Activated naive CD4-positive, alpha-beta T cell treated with anti-CD3 and anti-CD28 coated beads, Interleukin-2, amount 50 U/mL, for 24 hours (primary cell): ENCODE data around the gene ALG9.
A peak's percentile ranks its signal among the peaks of the same experiment; 100 is the strongest.
"Not testable (repeated sequence)": the region's sequence is repeated elsewhere in the genome, so short reads cannot be mapped to it uniquely, and the experiment has no call there.

Source experiments
- H3K27ac Mint-ChIP-seq: one replicate; pipeline ENCODE4 v1.8.0; 2021; ENCODE audit warnings: mild to moderate bottlenecking, mixed read lengths
- H3K27me3 Mint-ChIP-seq: one replicate; pipeline ENCODE4 v1.8.0; 2021; ENCODE audit warnings: mixed read lengths
- H3K36me3 Mint-ChIP-seq: one replicate; pipeline ENCODE4 v1.8.0; 2021; ENCODE audit warnings: mixed read lengths
- H3K4me1 Mint-ChIP-seq: one replicate; pipeline ENCODE4 v1.8.0; 2021; ENCODE audit warnings: mixed read lengths
- H3K4me3 Mint-ChIP-seq: one replicate; pipeline ENCODE4 v1.8.0; 2021; ENCODE audit warnings: mild to moderate bottlenecking, mixed read lengths
- H3K9me3 Mint-ChIP-seq: one replicate; pipeline ENCODE4 v1.8.0; 2021; ENCODE audit warnings: mixed read lengths

The ALG9 gene

GRCh38 chr11:111908639-111909305 is 37.4 kb upstream of the ALG9 start:
- peaks cover 16% of the 10 kb centered on the region for H3K27me3 Mint-ChIP-seq
- H3K9me3 Mint-ChIP-seq: peaks cover 4% of the 10 kb centered on the region
- H3K27ac Mint-ChIP-seq: no peak overlapping the region
- H3K4me3 Mint-ChIP-seq: no peak overlapping the region
- peaks cover 5% of the 10 kb centered on the region for H3K36me3 Mint-ChIP-seq
- H3K4me1 Mint-ChIP-seq: no peaks in the 10 kb centered on the region

DNA sequence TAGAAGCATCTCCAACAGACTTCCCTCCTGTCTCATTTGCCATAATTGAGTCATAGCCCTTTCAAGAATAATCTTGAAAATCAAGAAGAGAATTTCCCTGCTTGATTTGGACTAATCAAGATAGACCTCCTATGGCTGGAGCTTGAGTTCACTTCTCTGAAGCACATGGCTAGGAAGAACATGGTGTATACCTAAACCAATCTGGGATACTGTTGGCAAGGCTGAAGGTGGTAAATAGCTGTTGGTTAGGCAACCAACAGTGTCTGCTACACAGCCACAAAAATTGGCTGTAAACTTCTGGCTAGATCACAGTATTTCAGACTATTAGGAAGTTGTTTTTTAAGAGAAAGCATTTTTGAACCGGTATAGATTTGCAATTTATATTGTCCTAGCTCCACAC is 35.3 kb upstream of the ALG9 start:
- H3K27me3 Mint-ChIP-seq: peaks cover 9% of the 10 kb centered on the region
- H3K27ac Mint-ChIP-seq: no peak overlapping the region
- peaks cover 4% of the 10 kb centered on the region for H3K9me3 Mint-ChIP-seq
- H3K4me1 Mint-ChIP-seq: no peaks in the 10 kb centered on the region
- H3K36me3 Mint-ChIP-seq: peaks cover 10% of the 10 kb centered on the region
- H3K4me3 Mint-ChIP-seq: no peak overlapping the region

DNA sequence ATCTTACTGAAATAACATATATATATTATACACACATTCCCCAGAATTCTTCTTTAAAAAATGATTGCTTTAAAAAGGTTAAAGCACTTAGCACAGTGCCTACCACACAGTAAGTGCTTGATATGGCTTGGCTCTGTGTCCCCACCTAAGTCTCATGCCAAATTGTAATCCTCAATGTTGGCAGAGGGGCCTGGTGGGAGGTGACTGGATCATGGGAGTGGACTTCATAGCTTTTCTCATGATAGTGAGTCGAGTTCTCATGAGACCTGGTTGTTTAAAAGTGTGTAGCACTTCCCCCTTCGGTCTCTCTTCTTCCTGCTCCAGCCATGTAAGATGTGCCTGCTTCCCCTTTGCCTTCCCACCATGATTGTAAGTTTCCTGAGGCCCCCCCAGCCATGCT is 34.0 kb upstream of the ALG9 start:
- no peaks in the 10 kb centered on the region for H3K4me1 Mint-ChIP-seq
- H3K4me3 Mint-ChIP-seq: no peak overlapping the region
- H3K27ac Mint-ChIP-seq: no peak overlapping the region
- H3K27me3 Mint-ChIP-seq: peaks cover 2% of the 10 kb centered on the region
- peaks cover 4% of the 10 kb centered on the region for H3K9me3 Mint-ChIP-seq
- peaks cover 10% of the 10 kb centered on the region for H3K36me3 Mint-ChIP-seq

GRCh38 chr11:111886844-111887243 is 15.5 kb upstream of the ALG9 start:
- Mint-ChIP-seq H3K27me3 (no peaks in the 10 kb centered on the region), H3K9me3 (no peaks in the 10 kb centered on the region), H3K4me1 (no peaks in the 10 kb centered on the region), H3K36me3 (peaks cover 5% of the 10 kb centered on the region), H3K4me3 (no peak overlapping the region), H3K27ac (no peak overlapping the region)

DNA sequence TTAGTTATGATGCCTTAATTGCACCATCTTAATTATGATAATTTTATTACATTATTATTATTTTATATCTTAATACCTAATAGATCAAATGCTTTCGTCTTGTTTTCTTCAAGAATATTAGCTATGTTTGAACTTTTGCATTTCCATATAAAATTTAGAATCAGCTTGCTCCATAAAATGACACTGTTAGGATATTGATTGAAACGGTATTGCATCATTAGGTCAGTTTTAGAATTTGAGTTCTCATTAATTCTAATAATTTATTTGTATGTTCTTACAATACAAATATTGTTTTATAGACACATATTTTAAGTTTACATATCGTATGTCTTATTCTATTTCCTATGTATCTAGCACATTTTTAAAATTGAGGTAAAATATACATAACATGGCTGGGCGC is 14.7 kb upstream of the ALG9 start:
- Mint-ChIP-seq H3K27ac (no peak overlapping the region), H3K36me3 (peaks cover 5% of the 10 kb centered on the region), H3K4me1 (peaks cover 3% of the 10 kb centered on the region), H3K4me3 (no peak overlapping the region), H3K9me3 (no peaks in the 10 kb centered on the region), H3K27me3 (no peaks in the 10 kb centered on the region)

DNA sequence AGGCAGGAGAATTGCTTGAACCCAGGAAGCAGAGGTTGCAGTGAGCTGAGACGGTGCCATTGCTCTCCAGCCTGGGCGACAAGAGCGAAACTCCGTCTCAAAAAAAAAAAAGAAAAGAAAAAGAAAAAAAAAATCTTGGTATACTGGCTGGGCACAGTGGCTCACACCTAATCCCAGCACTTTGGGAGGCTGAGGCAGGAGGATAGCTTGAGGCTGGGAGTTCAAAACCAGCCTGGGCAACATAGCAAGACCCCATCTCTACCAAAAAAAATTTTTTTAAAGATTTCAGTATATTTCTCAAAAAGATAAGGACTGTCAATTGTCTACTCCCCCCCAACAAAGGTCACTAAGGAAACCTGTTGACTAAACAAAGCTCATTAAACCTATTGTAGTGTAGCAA is 13.7 kb upstream of the ALG9 start:
- H3K36me3 Mint-ChIP-seq, H3K4me1 Mint-ChIP-seq, H3K9me3 Mint-ChIP-seq, H3K27ac Mint-ChIP-seq, H3K4me3 Mint-ChIP-seq, H3K27me3 Mint-ChIP-seq: not testable (repeated sequence)

DNA sequence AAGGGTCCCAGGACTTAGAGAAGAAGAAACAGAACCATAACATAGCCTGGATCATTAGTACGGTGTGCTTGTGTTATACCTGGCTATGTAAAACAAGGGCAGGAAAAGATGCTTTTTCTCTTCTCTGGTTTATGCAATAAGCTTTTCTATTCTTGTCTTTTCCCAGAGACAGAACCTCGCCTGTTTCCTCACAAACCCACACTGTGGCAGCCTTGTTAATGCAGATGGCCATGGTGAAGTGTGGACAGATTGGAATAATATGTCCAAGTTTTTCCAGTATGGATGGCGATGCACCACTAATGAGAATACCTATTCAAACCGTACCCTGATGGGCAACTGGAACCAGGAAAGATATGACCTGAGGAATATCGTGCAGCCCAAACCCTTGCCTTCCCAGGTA is 10.8 kb upstream of the ALG9 start:
- no peak overlapping the region for H3K4me3 Mint-ChIP-seq
- H3K36me3 Mint-ChIP-seq: peaks cover 5% of the 10 kb centered on the region
- H3K27ac Mint-ChIP-seq: no peak overlapping the region
- H3K4me1 Mint-ChIP-seq: peaks cover 20% of the 10 kb centered on the region
- H3K9me3 Mint-ChIP-seq: no peaks in the 10 kb centered on the region
- H3K27me3 Mint-ChIP-seq: no peaks in the 10 kb centered on the region

- Mint-ChIP-seq H3K4me3 (peak overlapping the region; percentile 94), H3K27ac (peak overlapping the region; percentile 99), H3K4me1 (peaks cover 29% of the 10 kb centered on the region), H3K27me3 (no peaks in the 10 kb centered on the region), H3K9me3 (no peaks in the 10 kb centered on the region), H3K36me3 (peaks cover 5% of the 10 kb centered on the region)
Observed at GRCh38 chr11:111879637-111879960, 8.2 kb upstream of the ALG9 start.

- H3K27me3 Mint-ChIP-seq: no peaks in the 10 kb centered on the region
- H3K4me1 Mint-ChIP-seq: peaks cover 29% of the 10 kb centered on the region
- H3K27ac Mint-ChIP-seq: peak within 1 kb of the TSS; percentile 99
Observed at GRCh38 chr11:111878849-111879636, 7.7 kb upstream of the ALG9 start, which contains the start of the genes CFAP68 and FDXACB1. Gene CFAP68 (plus strand): TSS chr11:111879541. CDS start chr11:111879561, 20 bp downstream. Gene FDXACB1 (minus strand): TSS chr11:111879165. CDS start chr11:111879132, 33 bp downstream.

GRCh38 chr11:111878385-111878848 is 7.0 kb upstream of the ALG9 start:
- Mint-ChIP-seq H3K9me3 (no peaks in the 10 kb centered on the region), H3K27ac (peak overlapping the region; percentile 99), H3K36me3 (no peaks in the 10 kb centered on the region), H3K27me3 (no peaks in the 10 kb centered on the region), H3K4me1 (peaks cover 29% of the 10 kb centered on the region), H3K4me3 (peak overlapping the region; percentile 94)

More at GRCh38 chr11:111878849-111879636, 7.7 kb upstream of the ALG9 start, which contains the start of the genes CFAP68 and FDXACB1:
- peak within 1 kb of the TSS; percentile 94 for H3K4me3 Mint-ChIP-seq
- H3K9me3 Mint-ChIP-seq: no peaks in the 10 kb centered on the region
- peaks cover 2% of the 10 kb centered on the region for H3K36me3 Mint-ChIP-seq

DNA sequence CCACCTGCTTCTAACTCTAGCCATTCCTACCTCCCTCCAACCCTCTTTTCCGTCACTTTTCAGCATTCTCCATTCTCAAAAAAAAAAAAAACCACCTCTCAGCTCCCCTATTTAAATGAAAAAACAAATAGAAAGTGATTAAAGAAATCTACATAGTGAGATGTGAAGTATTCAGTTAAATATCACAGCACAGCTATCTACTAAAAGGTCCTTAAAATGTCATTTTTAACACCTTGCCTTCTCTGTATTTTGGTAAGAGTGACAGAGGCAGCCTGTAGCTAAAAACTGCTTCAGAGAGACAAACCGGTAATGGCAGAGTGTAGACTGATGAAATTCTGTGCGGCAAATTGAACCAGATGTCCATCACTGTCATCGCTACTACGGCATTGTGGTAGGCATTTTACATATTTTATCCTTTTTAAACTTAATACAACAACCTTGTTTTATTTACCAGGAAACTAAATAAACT is 346 bp upstream of the ALG9 start:
- peaks cover 36% of the 10 kb centered on the region for H3K4me1 Mint-ChIP-seq
- peaks cover 13% of the 10 kb centered on the region for H3K36me3 Mint-ChIP-seq
- H3K27me3 Mint-ChIP-seq: no peaks in the 10 kb centered on the region
- H3K9me3 Mint-ChIP-seq: no peaks in the 10 kb centered on the region
- peak overlapping the region; percentile 98 for H3K27ac Mint-ChIP-seq
- H3K4me3 Mint-ChIP-seq: peak overlapping the region; percentile 92

- Mint-ChIP-seq H3K4me1 (peaks cover 36% of the 10 kb centered on the region), H3K27ac (peak overlapping the region; percentile 85), H3K36me3 (peaks cover 13% of the 10 kb centered on the region), H3K4me3 (peak overlapping the region; percentile 92), H3K9me3 (no peaks in the 10 kb centered on the region), H3K27me3 (no peaks in the 10 kb centered on the region)
Observed at GRCh38 chr11:111870522-111870885, 877 bp downstream of the ALG9 start.

DNA sequence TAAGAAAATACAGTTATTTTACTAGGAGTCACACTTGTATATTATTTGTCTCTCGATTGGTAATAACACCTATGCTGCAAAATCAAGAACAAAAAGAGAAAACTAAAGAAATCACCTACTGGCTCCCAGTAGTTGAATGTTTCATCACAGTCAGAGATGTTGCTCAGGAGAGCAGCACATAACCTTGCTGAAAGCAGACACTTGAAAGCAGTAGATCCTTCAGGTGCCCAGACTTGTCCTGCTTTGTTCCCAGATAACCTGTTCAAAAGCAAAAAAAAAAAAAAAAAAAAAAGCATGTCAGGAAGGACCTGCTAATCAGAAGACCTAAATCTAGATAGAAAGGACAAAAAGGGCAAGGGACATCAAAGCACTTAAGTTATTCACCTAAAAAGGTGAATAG is 1.3 kb downstream of the ALG9 start:
- Mint-ChIP-seq H3K27ac (no peak overlapping the region), H3K27me3 (no peaks in the 10 kb centered on the region), H3K9me3 (no peaks in the 10 kb centered on the region), H3K4me3 (no peak overlapping the region), H3K4me1 (peaks cover 35% of the 10 kb centered on the region), H3K36me3 (peaks cover 13% of the 10 kb centered on the region)

GRCh38 chr11:111860257-111860656 is 11.1 kb downstream of the ALG9 start:
- Mint-ChIP-seq H3K9me3 (no peaks in the 10 kb centered on the region), H3K4me3 (no peak overlapping the region), H3K36me3 (peaks cover 20% of the 10 kb centered on the region), H3K4me1 (no peaks in the 10 kb centered on the region), H3K27ac (no peak overlapping the region), H3K27me3 (no peaks in the 10 kb centered on the region)

GRCh38 chr11:111855506-111855905 is 15.9 kb downstream of the ALG9 start:
- Mint-ChIP-seq H3K36me3 (peaks cover 20% of the 10 kb centered on the region), H3K4me1 (no peaks in the 10 kb centered on the region), H3K27me3 (no peaks in the 10 kb centered on the region), H3K4me3 (no peak overlapping the region), H3K27ac (no peak overlapping the region), H3K9me3 (no peaks in the 10 kb centered on the region)

DNA sequence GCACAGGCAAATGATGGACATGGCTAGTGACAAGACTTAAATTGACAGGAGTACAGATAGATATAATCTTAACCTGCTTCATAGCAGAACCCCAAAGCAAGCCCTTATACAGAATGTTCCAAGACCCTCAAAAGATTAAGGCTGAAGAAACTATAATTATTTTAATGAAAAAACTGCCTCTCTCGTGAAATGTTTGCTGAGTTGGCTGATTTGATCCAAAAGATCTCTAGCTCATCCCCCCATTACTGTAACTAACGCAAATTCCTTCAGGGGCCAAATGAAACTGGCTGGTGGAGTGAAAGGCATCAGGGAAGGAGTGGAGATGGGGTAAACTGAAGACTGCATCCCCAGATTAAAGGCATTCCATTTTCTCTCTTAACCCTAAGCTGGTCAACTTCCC is 19.3 kb downstream of the ALG9 start:
- H3K36me3 Mint-ChIP-seq: peaks cover 15% of the 10 kb centered on the region

More for the DNA sequence above, 19.3 kb downstream of the ALG9 start:
- H3K27me3 Mint-ChIP-seq: no peaks in the 10 kb centered on the region
- no peak overlapping the region for H3K27ac Mint-ChIP-seq
- no peaks in the 10 kb centered on the region for H3K9me3 Mint-ChIP-seq
- no peaks in the 10 kb centered on the region for H3K4me1 Mint-ChIP-seq
- no peak overlapping the region for H3K4me3 Mint-ChIP-seq
